Measurements from ENCODE around the gene ZBP1. TPM values are rescaled to one million over a fixed set of nuclear protein-coding genes. Genes with fewer than 3 reads are reported as not detected.

The ZBP1 gene
- polyA plus RNA-seq, 1 of the 3 experiments (the other 2 are of a cell fraction), result not detected

DNA sequence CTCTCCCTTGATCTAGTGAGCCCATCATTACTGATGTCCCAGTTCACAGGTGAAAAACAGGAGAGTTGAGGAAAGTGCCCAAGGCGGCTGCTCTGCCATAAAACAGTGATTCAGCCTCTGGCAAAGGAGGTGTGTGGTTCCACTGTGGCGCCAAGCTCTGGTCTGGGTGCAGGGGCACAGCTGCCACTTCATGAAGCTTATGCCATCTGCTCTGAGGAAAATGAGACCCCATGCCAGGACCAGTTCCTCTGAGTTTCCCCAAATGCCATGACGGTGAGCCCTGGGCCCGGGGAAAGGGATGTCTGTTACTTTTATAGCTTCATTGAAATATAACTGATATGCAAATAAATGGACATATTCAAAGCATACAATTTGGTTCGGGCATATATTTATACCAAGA, 33.7 kb upstream of the ZBP1 start:
- H3K79me2 ChIP-seq (ENCODE audit: insufficient read depth), result no peaks in the 10 kb centered on the region
- H3K4me2 ChIP-seq, result no peak overlapping the region
- ChIA-PET CTCF (interaction anchor here (0.6 to 3.2 kb wide), 57 partner anchors 8 to 558 kb away, joined by 3 to 32 read pairs (median 4); partner anchors contain the start of gene ZBP1), POLR2A (interaction anchor here (0.5 to 1.3 kb wide), 2 partner anchors 56 to 215 kb away, joined by 3 read pairs; partner anchors contain the start of gene PMEPA1)
- H3K36me3 ChIP-seq (replicated peaks in 1 of 2; ENCODE audit: control insufficient read depth in 1 of 2, insufficient read depth in 2 of 2, low read length in 1 of 2), result peaks cover 7 to 72% of the 10 kb centered on the region in 2 experiments
- peaks cover 0 to 14% of the 10 kb centered on the region in 2 experiments; a peak in 1 of 4 replicates for H3K4me1 ChIP-seq (ENCODE audit: control insufficient read depth in 1 of 2, insufficient read depth in 2 of 2, low read depth in 1 of 2, low read length in 1 of 2)
- no peaks in the 10 kb centered on the region for H3F3A ChIP-seq (replicated peaks; ENCODE audit: insufficient read depth)
- H3K9me3 ChIP-seq, result no peaks in the 10 kb centered on the region
- no peak overlapping the region for H2AFZ ChIP-seq (ENCODE audit: low read depth)
- WGBS (ENCODE audit: low lambda C conversion rate), result 46% methylated on average over 5 of the region's 5 CpGs
- no peak overlapping the region for H3K9ac ChIP-seq
- H3K27ac ChIP-seq (ENCODE audit: low read depth in 2 of 2, low read length in 1 of 2), result no peak overlapping the region; a peak in 1 of 4 replicates
- peaks cover 7% of the 10 kb centered on the region for H4K20me1 ChIP-seq (ENCODE audit: insufficient read depth)
- peak; percentile 29 for DNase-seq
- H3K27me3 ChIP-seq (ENCODE audit: insufficient read depth), result no peaks in the 10 kb centered on the region
- TF ChIP-seq POLR2AphosphoS5 (IDR thresholded peaks at IDR 0.05; ENCODE audit: low read depth, low read length) (no peak), TEAD4 (IDR thresholded peaks at IDR 0.05; ENCODE audit: borderline replicate concordance, insufficient read depth) (no peak), GATA2 (CRISPR knock-in tag; IDR thresholded peaks at IDR 0.05) (no peak), EP300 (IDR thresholded peaks at IDR 0.05; ENCODE audit: borderline replicate concordance in 1 of 2, low read depth in 1 of 2, low read length in 1 of 2) (no peak), NFIC (IDR thresholded peaks at IDR 0.05; ENCODE audit: borderline replicate concordance) (no peak), MXI1 (IDR thresholded peaks at IDR 0.05; ENCODE audit: low read depth, low read length) (no peak), YY1 (IDR thresholded peaks at IDR 0.05; ENCODE audit: low read depth) (no peak), TCF12 (IDR thresholded peaks at IDR 0.05) (no peak), MEF2A (IDR thresholded peaks at IDR 0.05; ENCODE audit: borderline replicate concordance, low read depth) (no peak)
- TF ChIP-seq, protein P1, sequence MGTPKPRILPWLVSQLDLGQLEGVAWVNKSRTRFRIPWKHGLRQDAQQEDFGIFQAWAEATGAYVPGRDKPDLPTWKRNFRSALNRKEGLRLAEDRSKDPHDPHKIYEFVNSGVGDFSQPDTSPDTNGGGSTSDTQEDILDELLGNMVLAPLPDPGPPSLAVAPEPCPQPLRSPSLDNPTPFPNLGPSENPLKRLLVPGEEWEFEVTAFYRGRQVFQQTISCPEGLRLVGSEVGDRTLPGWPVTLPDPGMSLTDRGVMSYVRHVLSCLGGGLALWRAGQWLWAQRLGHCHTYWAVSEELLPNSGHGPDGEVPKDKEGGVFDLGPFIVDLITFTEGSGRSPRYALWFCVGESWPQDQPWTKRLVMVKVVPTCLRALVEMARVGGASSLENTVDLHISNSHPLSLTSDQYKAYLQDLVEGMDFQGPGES (IDR thresholded peaks at IDR 0.05; ENCODE audit: low read depth, low read length), result no peak
- H3K9me2 ChIP-seq, result no peaks in the 10 kb centered on the region
- no peak overlapping the region for H3K4me3 ChIP-seq (ENCODE audit: low read depth in 2 of 2, low read length in 1 of 2)

DNA sequence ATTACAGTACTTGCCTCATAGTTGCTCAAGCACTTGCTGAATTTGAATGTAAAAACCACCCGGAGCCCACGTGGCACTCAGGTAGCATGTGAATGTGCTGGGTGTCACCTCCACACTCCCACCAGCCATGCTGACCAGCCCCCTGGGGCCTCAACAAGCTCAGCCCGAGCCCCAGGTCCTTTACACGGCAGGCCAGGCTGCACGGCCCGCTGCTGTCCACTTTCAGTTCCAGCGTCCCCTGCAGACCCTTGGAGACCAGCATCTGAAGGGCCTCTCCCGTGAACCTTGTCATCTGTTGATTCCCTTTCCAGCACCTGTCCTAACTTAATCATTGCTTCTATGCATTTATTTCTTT, 33.3 kb upstream of the ZBP1 start:
- Histone ChIP-seq H3K4me1 (ENCODE audit: control insufficient read depth in 1 of 2, insufficient read depth in 2 of 2, low read depth in 1 of 2, low read length in 1 of 2) (peaks cover 0 to 10% of the 10 kb centered on the region in 2 experiments; a peak in 1 of 4 replicates), H3K9ac (no peak overlapping the region), H2AFZ (ENCODE audit: low read depth) (no peak overlapping the region), H3F3A (replicated peaks; ENCODE audit: insufficient read depth) (no peaks in the 10 kb centered on the region), H3K4me2 (no peak overlapping the region), H3K9me3 (no peaks in the 10 kb centered on the region), H4K20me1 (ENCODE audit: insufficient read depth) (peaks cover 7% of the 10 kb centered on the region), H3K27ac (ENCODE audit: low read depth in 2 of 2, low read length in 1 of 2) (no peak overlapping the region; a peak in 1 of 4 replicates), H3K27me3 (ENCODE audit: insufficient read depth) (no peaks in the 10 kb centered on the region), H3K9me2 (no peaks in the 10 kb centered on the region), H3K36me3 (replicated peaks in 1 of 2; ENCODE audit: control insufficient read depth in 1 of 2, insufficient read depth in 2 of 2, low read length in 1 of 2) (peaks cover 7 to 69% of the 10 kb centered on the region in 2 experiments), H3K4me3 (ENCODE audit: low read depth in 2 of 2, low read length in 1 of 2) (no peak overlapping the region), H3K79me2 (ENCODE audit: insufficient read depth) (no peaks in the 10 kb centered on the region)
- ChIA-PET POLR2A (interaction anchor here (1.3 kb wide), 1 partner anchor 56 kb away, joined by 3 read pairs; the partner anchor contains the start of gene PMEPA1), CTCF (interaction anchor here (0.6 to 3.2 kb wide), 56 partner anchors 9 to 558 kb away, joined by 3 to 32 read pairs (median 4); partner anchors contain the start of gene ZBP1)
- whole genome bisulfite sequencing (ENCODE audit: low lambda C conversion rate), result 91% methylated on average over 8 of the region's 8 CpGs
- DNase-seq, result peak; percentile 14
- no peak for TF ChIP-seq MXI1 (IDR thresholded peaks at IDR 0.05; ENCODE audit: low read depth, low read length)
- no peak for TF ChIP-seq MEF2A (IDR thresholded peaks at IDR 0.05; ENCODE audit: borderline replicate concordance, low read depth)
- TF ChIP-seq, protein P2, sequence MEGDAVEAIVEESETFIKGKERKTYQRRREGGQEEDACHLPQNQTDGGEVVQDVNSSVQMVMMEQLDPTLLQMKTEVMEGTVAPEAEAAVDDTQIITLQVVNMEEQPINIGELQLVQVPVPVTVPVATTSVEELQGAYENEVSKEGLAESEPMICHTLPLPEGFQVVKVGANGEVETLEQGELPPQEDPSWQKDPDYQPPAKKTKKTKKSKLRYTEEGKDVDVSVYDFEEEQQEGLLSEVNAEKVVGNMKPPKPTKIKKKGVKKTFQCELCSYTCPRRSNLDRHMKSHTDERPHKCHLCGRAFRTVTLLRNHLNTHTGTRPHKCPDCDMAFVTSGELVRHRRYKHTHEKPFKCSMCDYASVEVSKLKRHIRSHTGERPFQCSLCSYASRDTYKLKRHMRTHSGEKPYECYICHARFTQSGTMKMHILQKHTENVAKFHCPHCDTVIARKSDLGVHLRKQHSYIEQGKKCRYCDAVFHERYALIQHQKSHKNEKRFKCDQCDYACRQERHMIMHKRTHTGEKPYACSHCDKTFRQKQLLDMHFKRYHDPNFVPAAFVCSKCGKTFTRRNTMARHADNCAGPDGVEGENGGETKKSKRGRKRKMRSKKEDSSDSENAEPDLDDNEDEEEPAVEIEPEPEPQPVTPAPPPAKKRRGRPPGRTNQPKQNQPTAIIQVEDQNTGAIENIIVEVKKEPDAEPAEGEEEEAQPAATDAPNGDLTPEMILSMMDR (IDR thresholded peaks at IDR 0.05), result no peak
- no peak for TF ChIP-seq RCOR1 (IDR thresholded peaks at IDR 0.05; ENCODE audit: low read length)
- no peak for TF ChIP-seq SMC3 (IDR thresholded peaks at IDR 0.05; ENCODE audit: low read depth, low read length)
- TF ChIP-seq, protein P3, sequence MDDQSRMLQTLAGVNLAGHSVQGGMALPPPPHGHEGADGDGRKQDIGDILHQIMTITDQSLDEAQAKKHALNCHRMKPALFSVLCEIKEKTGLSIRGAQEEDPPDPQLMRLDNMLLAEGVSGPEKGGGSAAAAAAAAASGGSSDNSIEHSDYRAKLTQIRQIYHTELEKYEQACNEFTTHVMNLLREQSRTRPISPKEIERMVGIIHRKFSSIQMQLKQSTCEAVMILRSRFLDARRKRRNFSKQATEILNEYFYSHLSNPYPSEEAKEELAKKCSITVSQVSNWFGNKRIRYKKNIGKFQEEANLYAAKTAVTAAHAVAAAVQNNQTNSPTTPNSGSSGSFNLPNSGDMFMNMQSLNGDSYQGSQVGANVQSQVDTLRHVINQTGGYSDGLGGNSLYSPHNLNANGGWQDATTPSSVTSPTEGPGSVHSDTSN (IDR thresholded peaks at IDR 0.05), result no peak
- TF ChIP-seq, protein P4, sequence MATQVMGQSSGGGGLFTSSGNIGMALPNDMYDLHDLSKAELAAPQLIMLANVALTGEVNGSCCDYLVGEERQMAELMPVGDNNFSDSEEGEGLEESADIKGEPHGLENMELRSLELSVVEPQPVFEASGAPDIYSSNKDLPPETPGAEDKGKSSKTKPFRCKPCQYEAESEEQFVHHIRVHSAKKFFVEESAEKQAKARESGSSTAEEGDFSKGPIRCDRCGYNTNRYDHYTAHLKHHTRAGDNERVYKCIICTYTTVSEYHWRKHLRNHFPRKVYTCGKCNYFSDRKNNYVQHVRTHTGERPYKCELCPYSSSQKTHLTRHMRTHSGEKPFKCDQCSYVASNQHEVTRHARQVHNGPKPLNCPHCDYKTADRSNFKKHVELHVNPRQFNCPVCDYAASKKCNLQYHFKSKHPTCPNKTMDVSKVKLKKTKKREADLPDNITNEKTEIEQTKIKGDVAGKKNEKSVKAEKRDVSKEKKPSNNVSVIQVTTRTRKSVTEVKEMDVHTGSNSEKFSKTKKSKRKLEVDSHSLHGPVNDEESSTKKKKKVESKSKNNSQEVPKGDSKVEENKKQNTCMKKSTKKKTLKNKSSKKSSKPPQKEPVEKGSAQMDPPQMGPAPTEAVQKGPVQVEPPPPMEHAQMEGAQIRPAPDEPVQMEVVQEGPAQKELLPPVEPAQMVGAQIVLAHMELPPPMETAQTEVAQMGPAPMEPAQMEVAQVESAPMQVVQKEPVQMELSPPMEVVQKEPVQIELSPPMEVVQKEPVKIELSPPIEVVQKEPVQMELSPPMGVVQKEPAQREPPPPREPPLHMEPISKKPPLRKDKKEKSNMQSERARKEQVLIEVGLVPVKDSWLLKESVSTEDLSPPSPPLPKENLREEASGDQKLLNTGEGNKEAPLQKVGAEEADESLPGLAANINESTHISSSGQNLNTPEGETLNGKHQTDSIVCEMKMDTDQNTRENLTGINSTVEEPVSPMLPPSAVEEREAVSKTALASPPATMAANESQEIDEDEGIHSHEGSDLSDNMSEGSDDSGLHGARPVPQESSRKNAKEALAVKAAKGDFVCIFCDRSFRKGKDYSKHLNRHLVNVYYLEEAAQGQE (IDR thresholded peaks at IDR 0.05; ENCODE audit: low read depth, low read length), result no peak
- TF ChIP-seq RXRA (IDR thresholded peaks at IDR 0.05; ENCODE audit: borderline replicate concordance, low read depth), result no peak
- TF ChIP-seq TAF1 (IDR thresholded peaks at IDR 0.05; ENCODE audit: borderline replicate concordance, low read depth, low read length), result no peak
- TF ChIP-seq, protein P5, sequence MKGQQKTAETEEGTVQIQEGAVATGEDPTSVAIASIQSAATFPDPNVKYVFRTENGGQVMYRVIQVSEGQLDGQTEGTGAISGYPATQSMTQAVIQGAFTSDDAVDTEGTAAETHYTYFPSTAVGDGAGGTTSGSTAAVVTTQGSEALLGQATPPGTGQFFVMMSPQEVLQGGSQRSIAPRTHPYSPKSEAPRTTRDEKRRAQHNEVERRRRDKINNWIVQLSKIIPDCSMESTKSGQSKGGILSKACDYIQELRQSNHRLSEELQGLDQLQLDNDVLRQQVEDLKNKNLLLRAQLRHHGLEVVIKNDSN (IDR thresholded peaks at IDR 0.05; ENCODE audit: borderline replicate concordance, low read depth), result no peak
